ENCODE results near the gene LCE5A. TPM values are rescaled to one million over a fixed set of nuclear protein-coding genes. Genes with fewer than 3 reads are reported as not detected.
A peak's percentile ranks its signal among the peaks of the same experiment; 100 is the strongest.

LCE5A gene
- total RNA-seq, 1 donor from 2014 or later = not detected

DNA sequence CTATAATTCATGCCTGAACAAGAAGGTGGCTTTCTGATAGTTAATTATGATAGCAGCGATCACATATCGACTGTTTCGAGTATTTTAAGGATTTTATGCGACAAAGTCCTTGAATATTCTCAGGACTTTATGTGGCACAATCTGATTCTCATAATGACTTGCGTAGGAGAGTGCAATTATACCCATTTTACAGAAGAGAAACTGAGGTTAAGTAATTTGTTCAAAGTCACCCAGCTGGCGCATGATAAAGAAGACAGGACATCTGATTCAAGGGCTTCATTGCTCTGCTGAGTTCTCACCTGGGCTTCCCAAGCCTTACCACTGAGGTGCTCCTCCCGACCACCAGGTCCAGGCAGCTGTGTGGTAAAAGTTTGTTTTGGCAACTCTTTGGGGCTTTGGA, 5.5 kb downstream of the LCE5A start:
- Histone ChIP-seq H3K27ac (no peak overlapping the region), H3K4me3 (peak overlapping the region in 1 of 2 donors; percentile 29), H3K27me3 (no peaks in the 10 kb centered on the region), H3K9me3 (no peaks in the 10 kb centered on the region), H3K36me3 (no peaks in the 10 kb centered on the region), H3K4me1 (peaks cover 10% of the 10 kb centered on the region)
- intact Hi-C loops (cut with DNase I) = no loop called here
- TF ChIP-seq, protein P1, sequence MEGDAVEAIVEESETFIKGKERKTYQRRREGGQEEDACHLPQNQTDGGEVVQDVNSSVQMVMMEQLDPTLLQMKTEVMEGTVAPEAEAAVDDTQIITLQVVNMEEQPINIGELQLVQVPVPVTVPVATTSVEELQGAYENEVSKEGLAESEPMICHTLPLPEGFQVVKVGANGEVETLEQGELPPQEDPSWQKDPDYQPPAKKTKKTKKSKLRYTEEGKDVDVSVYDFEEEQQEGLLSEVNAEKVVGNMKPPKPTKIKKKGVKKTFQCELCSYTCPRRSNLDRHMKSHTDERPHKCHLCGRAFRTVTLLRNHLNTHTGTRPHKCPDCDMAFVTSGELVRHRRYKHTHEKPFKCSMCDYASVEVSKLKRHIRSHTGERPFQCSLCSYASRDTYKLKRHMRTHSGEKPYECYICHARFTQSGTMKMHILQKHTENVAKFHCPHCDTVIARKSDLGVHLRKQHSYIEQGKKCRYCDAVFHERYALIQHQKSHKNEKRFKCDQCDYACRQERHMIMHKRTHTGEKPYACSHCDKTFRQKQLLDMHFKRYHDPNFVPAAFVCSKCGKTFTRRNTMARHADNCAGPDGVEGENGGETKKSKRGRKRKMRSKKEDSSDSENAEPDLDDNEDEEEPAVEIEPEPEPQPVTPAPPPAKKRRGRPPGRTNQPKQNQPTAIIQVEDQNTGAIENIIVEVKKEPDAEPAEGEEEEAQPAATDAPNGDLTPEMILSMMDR (IDR thresholded peaks at IDR 0.05) = no peak
- TF ChIP-seq POLR2A (IDR thresholded peaks at IDR 0.05) = no peak
- no peak for TF ChIP-seq POLR2AphosphoS5 (IDR thresholded peaks at IDR 0.05; ENCODE audit: insufficient read depth in 1 of 2, low read depth in 1 of 2)
- DNase-seq (ENCODE audit: extremely low spot score in 2 of 2) = no peak

DNA sequence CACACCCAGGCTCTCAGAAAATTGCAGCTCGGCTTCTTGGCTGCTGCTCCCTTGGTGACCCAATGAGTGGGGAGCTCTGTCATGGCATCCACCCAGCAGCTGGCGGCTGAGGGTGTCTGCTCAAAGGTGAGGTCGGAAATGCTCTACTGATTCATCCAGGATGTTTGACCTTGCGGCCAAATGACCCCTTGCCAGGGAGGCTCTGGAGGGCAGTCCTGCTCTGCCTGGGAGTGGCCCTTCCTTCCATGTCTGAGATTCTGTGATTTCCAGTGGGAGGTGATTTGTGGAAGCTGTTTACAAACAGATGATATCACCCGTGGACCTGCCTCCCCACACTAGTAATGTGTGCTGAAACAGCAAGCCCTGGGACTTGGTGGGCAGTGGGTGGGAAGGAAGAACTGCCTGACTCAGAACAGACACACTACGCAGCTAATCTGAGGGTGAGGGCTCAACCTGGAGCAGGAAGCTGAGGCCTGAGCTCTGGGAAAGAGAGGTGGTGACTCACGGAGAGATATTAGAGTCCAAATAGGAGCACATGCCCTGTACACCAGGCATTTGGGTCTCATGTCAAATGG, 6.7 kb downstream of the LCE5A start:
- Histone ChIP-seq H3K27me3 (no peaks in the 10 kb centered on the region), H3K4me3 (no peak overlapping the region)

DNA sequence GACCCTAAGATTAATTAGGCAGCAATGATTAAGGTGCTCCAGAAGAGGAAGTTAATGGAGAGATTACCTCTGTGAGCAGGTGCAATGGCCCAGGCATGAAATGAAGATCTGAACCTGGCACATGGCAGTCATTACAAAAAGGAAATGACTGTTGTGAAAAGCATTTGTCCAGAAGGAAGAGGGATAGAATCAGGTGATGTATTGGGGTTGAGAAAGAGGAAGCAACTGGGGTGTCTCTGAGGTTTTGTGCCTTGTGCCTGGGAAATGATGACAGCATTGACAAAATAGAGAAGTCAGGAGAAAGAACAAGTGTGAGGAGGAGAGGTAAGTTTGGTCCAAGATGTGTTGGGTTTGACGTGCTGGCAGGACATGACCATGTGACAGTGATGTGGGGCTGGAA, 9.2 kb downstream of the LCE5A start:
- DNase-seq (ENCODE audit: extremely low spot score in 2 of 2) = no peak
- no peaks in the 10 kb centered on the region for H3K36me3 ChIP-seq
- peaks cover 10% of the 10 kb centered on the region for H3K4me1 ChIP-seq
- H3K9me3 ChIP-seq = no peaks in the 10 kb centered on the region
- H3K27ac ChIP-seq = no peak overlapping the region
- TF ChIP-seq POLR2A (IDR thresholded peaks at IDR 0.05) (no peak), POLR2AphosphoS5 (IDR thresholded peaks at IDR 0.05; ENCODE audit: insufficient read depth in 1 of 2, low read depth in 1 of 2) (no peak)
- TF ChIP-seq, protein P1 (IDR thresholded peaks at IDR 0.05) = no peak
- no peak overlapping the region for H3K4me3 ChIP-seq
- no peaks in the 10 kb centered on the region for H3K27me3 ChIP-seq
- intact Hi-C loops (cut with DNase I) = no loop called here

More for the DNA sequence above, 6.7 kb downstream of the LCE5A start:
- intact Hi-C loops (cut with DNase I) = no loop called here
- Histone ChIP-seq H3K4me1 (peaks cover 10% of the 10 kb centered on the region), H3K27ac (no peak overlapping the region), H3K36me3 (no peaks in the 10 kb centered on the region), H3K9me3 (no peaks in the 10 kb centered on the region)
- no peak for DNase-seq (ENCODE audit: extremely low spot score in 2 of 2)
- TF ChIP-seq POLR2AphosphoS5 (IDR thresholded peaks at IDR 0.05; ENCODE audit: insufficient read depth in 1 of 2, low read depth in 1 of 2) = peak in 1 of 2 donors; percentile 30
- TF ChIP-seq POLR2A (IDR thresholded peaks at IDR 0.05) = no peak
- TF ChIP-seq, protein P1 (IDR thresholded peaks at IDR 0.05) = no peak

DNA sequence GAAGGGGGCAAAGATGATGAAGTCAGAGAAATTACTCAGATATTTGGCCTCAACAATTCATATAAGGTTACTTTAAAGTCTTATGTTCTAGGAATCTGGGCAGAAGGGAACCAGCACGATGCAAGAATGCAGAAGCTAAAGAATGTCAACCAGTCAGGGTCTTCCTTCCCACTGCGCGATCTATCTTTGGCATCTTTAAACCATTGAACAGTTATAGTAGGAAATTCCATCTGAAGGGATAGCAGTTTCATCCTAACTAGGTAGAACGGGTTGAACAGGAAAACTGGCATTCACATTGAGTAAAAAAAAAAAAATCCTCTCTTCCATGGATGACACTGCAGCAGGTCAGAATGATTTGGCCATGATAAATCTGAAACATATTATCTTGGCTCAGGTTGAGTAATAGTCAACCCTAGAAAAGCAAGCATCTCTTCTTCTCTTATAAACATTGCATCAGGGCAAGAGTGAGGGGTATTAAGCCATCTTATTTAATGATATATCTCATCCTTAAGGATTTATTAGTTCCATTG, 10.0 kb downstream of the LCE5A start:
- peaks cover 3% of the 10 kb centered on the region for H3K4me1 ChIP-seq
- DNase-seq (ENCODE audit: extremely low spot score in 2 of 2) = no peak
- intact Hi-C loops (cut with DNase I) = no loop called here
- H3K36me3 ChIP-seq = no peaks in the 10 kb centered on the region
- H3K27ac ChIP-seq = no peak overlapping the region
- no peak overlapping the region for H3K4me3 ChIP-seq
- TF ChIP-seq POLR2A (IDR thresholded peaks at IDR 0.05) (no peak), POLR2AphosphoS5 (IDR thresholded peaks at IDR 0.05; ENCODE audit: insufficient read depth in 1 of 2, low read depth in 1 of 2) (peak in 1 of 2 donors; percentile 19)
- TF ChIP-seq, protein P1 (IDR thresholded peaks at IDR 0.05) = no peak
- H3K9me3 ChIP-seq = no peaks in the 10 kb centered on the region
- H3K27me3 ChIP-seq = no peaks in the 10 kb centered on the region

DNA sequence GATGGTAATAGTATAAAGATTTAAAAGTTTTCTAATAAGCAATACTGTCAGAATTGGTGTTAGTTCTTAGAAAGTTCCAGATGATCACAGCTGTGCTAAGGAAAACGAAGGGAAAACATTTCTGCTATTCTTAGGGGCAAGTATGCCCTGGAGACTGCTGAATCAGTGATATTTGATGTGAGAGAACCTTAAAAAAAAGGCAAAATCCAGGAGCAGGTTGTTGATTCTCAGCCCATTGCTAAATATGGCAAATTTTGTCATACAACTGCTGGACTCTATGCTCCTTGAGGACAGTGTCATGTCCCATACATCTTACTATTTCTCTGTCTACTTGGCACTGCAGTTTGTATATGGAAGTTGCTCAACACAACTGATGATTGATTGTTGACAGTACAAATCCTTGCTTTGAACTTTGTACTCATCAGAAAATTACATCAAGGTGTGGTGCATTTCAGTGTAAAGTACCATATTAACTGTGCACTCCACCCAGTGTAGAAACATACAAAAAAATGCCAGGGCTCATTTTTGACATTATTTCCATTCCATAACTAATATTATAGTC, 14.6 kb downstream of the LCE5A start:
- Histone ChIP-seq H3K27ac (no peak overlapping the region), H3K36me3 (no peaks in the 10 kb centered on the region), H3K9me3 (no peaks in the 10 kb centered on the region), H3K27me3 (no peaks in the 10 kb centered on the region), H3K4me3 (no peak overlapping the region), H3K4me1 (no peaks in the 10 kb centered on the region)
- no peak for TF ChIP-seq POLR2A (IDR thresholded peaks at IDR 0.05)
- TF ChIP-seq POLR2AphosphoS5 (IDR thresholded peaks at IDR 0.05; ENCODE audit: insufficient read depth in 1 of 2, low read depth in 1 of 2) = peak in 1 of 2 donors; percentile 69
- TF ChIP-seq, protein P1 (IDR thresholded peaks at IDR 0.05) = no peak
- no peak for DNase-seq (ENCODE audit: extremely low spot score in 2 of 2)
- intact Hi-C loops (cut with DNase I) = no loop called here
